Ectodermal cell (in vitro differentiated cells): ENCODE measurements around the gene DYNC1H1.

Experiments
- H3K27ac ChIP-seq: 2 replicates; pipeline ENCODE4 v1.7.0; 2013; ENCODE audit warnings: mild to moderate bottlenecking, low read depth, low read length; ENCODE audit not compliant: insufficient read depth, poor library complexity, severe bottlenecking
- H3K27me3 ChIP-seq: 2 replicates; pipeline ENCODE4 v1.7.0; 2013; ENCODE audit warnings: mild to moderate bottlenecking, low read length; ENCODE audit not compliant: insufficient read depth, control insufficient read depth, poor library complexity, severe bottlenecking
- H3K36me3 ChIP-seq: one replicate; pipeline ENCODE4 v1.7.0; 2013; ENCODE audit warnings: low read length; ENCODE audit not compliant: control insufficient read depth, insufficient read depth
- H3K4me1 ChIP-seq: one replicate; pipeline ENCODE4 v1.7.0; 2013; ENCODE audit warnings: low read length; ENCODE audit not compliant: control insufficient read depth, insufficient read depth
- H3K4me3 ChIP-seq: 2 replicates; pipeline ENCODE4 v1.7.0; 2013; ENCODE audit warnings: low read depth, low read length, control low read depth; ENCODE audit not compliant: insufficient read depth
- H3K9me3 ChIP-seq: 2 replicates; pipeline ENCODE4 v1.7.0; 2013; ENCODE audit warnings: mild to moderate bottlenecking, low read length, moderate library complexity; ENCODE audit not compliant: control insufficient read depth
- WGBS, 2 experiments: methylation state at CpG; one replicate each; pipeline ENCODE4 v1.1.7; 2013; ENCODE audit warnings: missing lambda C conversion rate in 2 of 2; 5-methylcytosine and 5-hydroxymethylcytosine counted together

Gene DYNC1H1

GRCh38 chr14:101991352-101991751 lies 27.0 kb downstream of the DYNC1H1 start:
- peaks cover 84% of the 10 kb centered on the region for H3K36me3 ChIP-seq
- H3K27me3 ChIP-seq, result no peaks in the 10 kb centered on the region
- 96 to 100% methylated on average over 5 of the region's 5 CpGs for WGBS, 2 experiments
- H3K4me1 ChIP-seq, result no peaks in the 10 kb centered on the region
- no peak overlapping the region for H3K27ac ChIP-seq
- no peaks in the 10 kb centered on the region for H3K9me3 ChIP-seq
- H3K4me3 ChIP-seq, result no peak overlapping the region

GRCh38 chr14:101992708-101993107 lies 28.3 kb downstream of the DYNC1H1 start:
- Histone ChIP-seq H3K4me1 (no peaks in the 10 kb centered on the region), H3K36me3 (peaks cover 80% of the 10 kb centered on the region), H3K27ac (no peak overlapping the region), H3K27me3 (no peaks in the 10 kb centered on the region), H3K4me3 (no peak overlapping the region), H3K9me3 (no peaks in the 10 kb centered on the region)
- 81 to 82% methylated on average over 7 of the region's 7 CpGs for WGBS, 2 experiments

- Histone ChIP-seq H3K9me3 (no peaks in the 10 kb centered on the region), H3K27me3 (no peaks in the 10 kb centered on the region), H3K27ac (no peak overlapping the region), H3K4me1 (no peaks in the 10 kb centered on the region), H3K36me3 (peaks cover 75% of the 10 kb centered on the region), H3K4me3 (no peak overlapping the region)
- 94 to 95% methylated on average over 17 to 18 of the region's 18 CpGs for WGBS, 2 experiments
Observed at GRCh38 chr14:101997429-101998336, 33.3 kb downstream of the DYNC1H1 start.

GRCh38 chr14:102000902-102001301 lies 36.5 kb downstream of the DYNC1H1 start:
- Histone ChIP-seq H3K4me1 (no peaks in the 10 kb centered on the region), H3K4me3 (no peak overlapping the region), H3K36me3 (peaks cover 77% of the 10 kb centered on the region), H3K9me3 (no peaks in the 10 kb centered on the region), H3K27me3 (no peaks in the 10 kb centered on the region), H3K27ac (no peak overlapping the region)
- 95 to 97% methylated on average over 12 of the region's 12 CpGs for WGBS, 2 experiments

- H3K9me3 ChIP-seq, result no peaks in the 10 kb centered on the region
- no peaks in the 10 kb centered on the region for H3K4me1 ChIP-seq
- no peaks in the 10 kb centered on the region for H3K27me3 ChIP-seq
- H3K36me3 ChIP-seq, result peaks cover 83% of the 10 kb centered on the region
- 95 to 98% methylated on average over 9 of the region's 9 CpGs for WGBS, 2 experiments
- no peak overlapping the region for H3K27ac ChIP-seq
- no peak overlapping the region for H3K4me3 ChIP-seq
Observed at GRCh38 chr14:102005336-102005735, 41.0 kb downstream of the DYNC1H1 start.

GRCh38 chr14:102007916-102008418 lies 43.6 kb downstream of the DYNC1H1 start:
- H3K36me3 ChIP-seq, result peaks cover 85% of the 10 kb centered on the region
- no peaks in the 10 kb centered on the region for H3K27me3 ChIP-seq
- no peaks in the 10 kb centered on the region for H3K4me1 ChIP-seq
- H3K27ac ChIP-seq, result no peak overlapping the region
- H3K4me3 ChIP-seq, result no peak overlapping the region
- 84 to 86% methylated on average over 14 of the region's 14 CpGs for WGBS, 2 experiments
- no peaks in the 10 kb centered on the region for H3K9me3 ChIP-seq

GRCh38 chr14:102008891-102009290 lies 44.5 kb downstream of the DYNC1H1 start:
- Histone ChIP-seq H3K27ac (no peak overlapping the region), H3K4me1 (no peaks in the 10 kb centered on the region), H3K27me3 (no peaks in the 10 kb centered on the region), H3K9me3 (no peaks in the 10 kb centered on the region), H3K36me3 (peaks cover 85% of the 10 kb centered on the region), H3K4me3 (no peak overlapping the region)
- 92 to 96% methylated on average over 7 to 8 of the region's 8 CpGs for WGBS, 2 experiments

GRCh38 chr14:102011631-102012030 lies 47.3 kb downstream of the DYNC1H1 start:
- H3K9me3 ChIP-seq, result no peaks in the 10 kb centered on the region
- peaks cover 87% of the 10 kb centered on the region for H3K36me3 ChIP-seq
- no peaks in the 10 kb centered on the region for H3K27me3 ChIP-seq
- no peak overlapping the region for H3K27ac ChIP-seq
- 89 to 90% methylated on average over 8 of the region's 8 CpGs for WGBS, 2 experiments
- no peaks in the 10 kb centered on the region for H3K4me1 ChIP-seq
- H3K4me3 ChIP-seq, result no peak overlapping the region

- Histone ChIP-seq H3K27ac (no peak overlapping the region), H3K36me3 (peaks cover 87% of the 10 kb centered on the region), H3K4me1 (no peaks in the 10 kb centered on the region), H3K9me3 (no peaks in the 10 kb centered on the region), H3K27me3 (no peaks in the 10 kb centered on the region), H3K4me3 (no peak overlapping the region)
- 96 to 98% methylated on average over 7 of the region's 7 CpGs for WGBS, 2 experiments
Observed at GRCh38 chr14:102012336-102012735, 48.0 kb downstream of the DYNC1H1 start.

- Histone ChIP-seq H3K27ac (no peak overlapping the region), H3K27me3 (no peaks in the 10 kb centered on the region), H3K4me1 (no peaks in the 10 kb centered on the region), H3K36me3 (peaks cover 87% of the 10 kb centered on the region), H3K4me3 (no peak overlapping the region), H3K9me3 (no peaks in the 10 kb centered on the region)
- WGBS, 2 experiments, result 84 to 85% methylated on average over 10 of the region's 10 CpGs
Observed at GRCh38 chr14:102013669-102014200, 49.4 kb downstream of the DYNC1H1 start.
